ENCODE measurements around the gene C1QTNF2. TPM values are rescaled to one million over a fixed set of nuclear protein-coding genes. Genes with fewer than 3 reads are reported as not detected.

Gene C1QTNF2
- total RNA-seq, 2 experiments from 2014 or later, result not detected

- no peaks in the 10 kb centered on the region for H3K36me3 Mint-ChIP-seq
- ATAC-seq, result no peak
- no peak overlapping the region for H3K27ac Mint-ChIP-seq
- no peaks in the 10 kb centered on the region for H3K9me3 Mint-ChIP-seq (ENCODE audit: low read depth)
- no peak for DNase-seq
- CTCF ChIA-PET, result interaction anchor here (0.8 to 2.4 kb wide), 2 partner anchors 20 to 307 kb away, joined by 3 to 7 read pairs; no protein-coding TSS in a partner anchor
- no peak overlapping the region for H3K4me3 Mint-ChIP-seq
- H3K27me3 Mint-ChIP-seq, result peaks cover 3% of the 10 kb centered on the region
- H3K4me1 Mint-ChIP-seq, result no peaks in the 10 kb centered on the region
Observed at GRCh38 chr5:160324886-160325285, 45.5 kb downstream of the C1QTNF2 start.

- H3K36me3 Mint-ChIP-seq, result no peaks in the 10 kb centered on the region
- H3K27me3 Mint-ChIP-seq, result peaks cover 48% of the 10 kb centered on the region
- H3K27ac Mint-ChIP-seq, result no peak overlapping the region
- peaks cover 7% of the 10 kb centered on the region for H3K4me1 Mint-ChIP-seq
- no peak for ATAC-seq
- no peak for DNase-seq
- CTCF ChIA-PET, result no interaction called here
- H3K9me3 Mint-ChIP-seq (ENCODE audit: low read depth), result no peaks in the 10 kb centered on the region
- H3K4me3 Mint-ChIP-seq, result no peak overlapping the region
Observed at GRCh38 chr5:160318409-160318808, 52.0 kb downstream of the C1QTNF2 start.

DNA sequence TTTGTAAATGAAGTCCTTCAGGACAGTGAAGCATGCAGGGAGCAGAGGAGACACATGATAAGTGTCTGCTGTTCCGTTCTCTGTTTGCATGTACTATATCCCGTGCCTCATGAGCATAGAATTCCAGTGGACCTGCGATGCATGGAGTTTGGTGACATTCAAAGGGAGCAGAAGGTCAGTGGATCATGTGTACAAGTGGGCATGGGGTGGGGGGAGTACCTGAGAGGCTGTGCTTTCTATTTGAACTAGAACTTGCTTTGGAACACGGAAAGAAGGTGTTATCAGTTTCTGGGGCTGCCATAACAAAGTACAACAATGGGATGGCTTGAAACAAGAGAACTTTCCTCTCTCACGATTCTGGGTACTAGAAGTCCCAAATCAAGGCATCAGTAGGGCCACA lies 53.0 kb downstream of the C1QTNF2 start:
- H3K9me3 Mint-ChIP-seq (ENCODE audit: low read depth), result no peaks in the 10 kb centered on the region

GRCh38 chr5:160315968-160316367 lies 54.5 kb downstream of the C1QTNF2 start:
- peaks cover 69% of the 10 kb centered on the region for H3K27me3 Mint-ChIP-seq
- no peaks in the 10 kb centered on the region for H3K36me3 Mint-ChIP-seq
- CTCF ChIA-PET, result no interaction called here
- H3K27ac Mint-ChIP-seq, result no peak overlapping the region
- no peaks in the 10 kb centered on the region for H3K9me3 Mint-ChIP-seq (ENCODE audit: low read depth)
- ATAC-seq (no peak), DNase-seq (no peak)
- peaks cover 16% of the 10 kb centered on the region for H3K4me1 Mint-ChIP-seq
- no peak overlapping the region for H3K4me3 Mint-ChIP-seq

More for the DNA sequence above, 53.0 kb downstream of the C1QTNF2 start:
- Mint-ChIP-seq H3K27me3 (peaks cover 57% of the 10 kb centered on the region), H3K4me3 (no peak overlapping the region), H3K27ac (no peak overlapping the region), H3K4me1 (peaks cover 15% of the 10 kb centered on the region), H3K36me3 (no peaks in the 10 kb centered on the region)
- no peak for DNase-seq
- CTCF ChIA-PET, result no interaction called here
- no peak for ATAC-seq

GRCh38 chr5:160312960-160313727 lies 57.3 kb downstream of the C1QTNF2 start:
- Mint-ChIP-seq H3K4me1 (peaks cover 16% of the 10 kb centered on the region), H3K9me3 (ENCODE audit: low read depth) (no peaks in the 10 kb centered on the region), H3K27me3 (peaks cover 87% of the 10 kb centered on the region), H3K4me3 (peak overlapping the region; percentile 60), H3K27ac (no peak overlapping the region), H3K36me3 (no peaks in the 10 kb centered on the region)
- ATAC-seq, result no peak
- CTCF ChIA-PET, result interaction anchor here (1.0 kb wide), 1 partner anchor 76 kb away, joined by 3 read pairs; no protein-coding TSS in a partner anchor
- DNase-seq, result no peak

- H3K27ac Mint-ChIP-seq, result no peak within 1 kb of the TSS
- peaks cover 85% of the 10 kb centered on the region for H3K27me3 Mint-ChIP-seq
- peak; percentile 45 for ATAC-seq
- H3K9me3 Mint-ChIP-seq (ENCODE audit: low read depth), result no peaks in the 10 kb centered on the region
- CTCF ChIA-PET, result no interaction called here
- no peak for DNase-seq
- no peaks in the 10 kb centered on the region for H3K36me3 Mint-ChIP-seq
- H3K4me3 Mint-ChIP-seq, result peak within 1 kb of the TSS; percentile 60
- H3K4me1 Mint-ChIP-seq, result peaks cover 16% of the 10 kb centered on the region
Observed at GRCh38 chr5:160312134-160312959, 58.1 kb downstream of the C1QTNF2 start, which contains the start of gene CCNJL. Gene CCNJL, minus strand, starts transcription at chr5:160312564. Its CDS starts 641 bp downstream, at chr5:160311923.

GRCh38 chr5:160311491-160312133 lies 58.8 kb downstream of the C1QTNF2 start:
- no peaks in the 10 kb centered on the region for H3K36me3 Mint-ChIP-seq
- ATAC-seq (peak; percentile 16), DNase-seq (no peak)
- H3K9me3 Mint-ChIP-seq (ENCODE audit: low read depth), result no peaks in the 10 kb centered on the region
- H3K27ac Mint-ChIP-seq, result no peak overlapping the region
- H3K4me3 Mint-ChIP-seq, result peak overlapping the region; percentile 13
- CTCF ChIA-PET, result no interaction called here
- peaks cover 85% of the 10 kb centered on the region for H3K27me3 Mint-ChIP-seq
- peaks cover 16% of the 10 kb centered on the region for H3K4me1 Mint-ChIP-seq

- Mint-ChIP-seq H3K4me3 (no peak overlapping the region), H3K4me1 (peaks cover 10% of the 10 kb centered on the region), H3K27ac (no peak overlapping the region), H3K36me3 (no peaks in the 10 kb centered on the region), H3K27me3 (peaks cover 80% of the 10 kb centered on the region), H3K9me3 (ENCODE audit: low read depth) (no peaks in the 10 kb centered on the region)
- ATAC-seq (no peak), DNase-seq (no peak)
- CTCF ChIA-PET, result no interaction called here
Observed at GRCh38 chr5:160310552-160311295, 59.7 kb downstream of the C1QTNF2 start.

GRCh38 chr5:160310140-160310539 lies 60.3 kb downstream of the C1QTNF2 start:
- CTCF ChIA-PET, result no interaction called here
- Mint-ChIP-seq H3K4me3 (no peak overlapping the region), H3K4me1 (peaks cover 9% of the 10 kb centered on the region), H3K27ac (no peak overlapping the region), H3K27me3 (peaks cover 79% of the 10 kb centered on the region), H3K36me3 (no peaks in the 10 kb centered on the region), H3K9me3 (ENCODE audit: low read depth) (no peaks in the 10 kb centered on the region)
- no peak for DNase-seq
- no peak for ATAC-seq

DNA sequence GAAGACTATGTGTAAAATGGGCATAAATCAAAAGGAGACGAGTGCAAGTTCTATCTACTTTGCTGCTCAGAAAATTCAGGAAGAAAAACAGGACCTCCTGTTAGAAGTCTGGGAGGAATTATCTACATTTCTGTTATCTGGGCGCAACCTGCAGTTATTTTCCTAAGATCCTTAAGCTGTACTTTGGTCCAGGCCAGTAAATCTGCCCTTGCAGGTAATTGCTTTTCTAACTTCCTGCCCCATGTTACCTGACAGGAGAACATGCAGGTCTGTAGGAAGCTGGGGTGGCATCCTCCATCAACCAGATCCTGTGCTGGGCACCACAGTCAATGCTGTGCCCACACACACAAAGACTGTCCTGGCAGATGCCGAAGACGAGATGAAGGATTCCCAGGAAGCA lies 63.7 kb downstream of the C1QTNF2 start:
- DNase-seq (no peak), ATAC-seq (no peak)
- Mint-ChIP-seq H3K4me1 (peaks cover 1% of the 10 kb centered on the region), H3K4me3 (no peak overlapping the region), H3K27me3 (peaks cover 59% of the 10 kb centered on the region), H3K36me3 (no peaks in the 10 kb centered on the region), H3K9me3 (ENCODE audit: low read depth) (no peaks in the 10 kb centered on the region), H3K27ac (no peak overlapping the region)
- CTCF ChIA-PET, result no interaction called here

DNA sequence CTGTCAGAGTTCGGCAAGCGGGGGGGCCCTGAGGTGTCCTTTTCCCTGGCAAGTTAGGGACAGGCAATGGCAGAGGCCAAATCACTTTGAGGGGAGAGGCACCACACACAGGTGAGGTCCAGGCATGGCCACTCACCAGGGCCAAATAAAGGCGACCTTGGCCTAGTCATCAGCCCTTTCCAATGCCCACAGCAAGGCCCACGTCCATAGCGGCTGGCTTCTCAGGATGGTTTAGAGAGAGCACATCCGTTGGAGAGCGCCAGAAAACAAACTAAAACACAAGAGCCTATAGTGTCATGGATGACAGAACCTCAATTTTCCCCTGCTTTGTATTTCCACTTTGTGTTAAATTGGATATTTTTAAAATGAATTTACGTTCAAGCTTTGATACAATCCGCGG lies 65.1 kb downstream of the C1QTNF2 start:
- CTCF ChIA-PET, result no interaction called here
- no peaks in the 10 kb centered on the region for H3K9me3 Mint-ChIP-seq (ENCODE audit: low read depth)
- H3K27me3 Mint-ChIP-seq, result peaks cover 49% of the 10 kb centered on the region
- H3K36me3 Mint-ChIP-seq, result no peaks in the 10 kb centered on the region
- no peak overlapping the region for H3K27ac Mint-ChIP-seq
- ATAC-seq (no peak), DNase-seq (no peak)
- no peaks in the 10 kb centered on the region for H3K4me1 Mint-ChIP-seq
- no peak overlapping the region for H3K4me3 Mint-ChIP-seq

DNA sequence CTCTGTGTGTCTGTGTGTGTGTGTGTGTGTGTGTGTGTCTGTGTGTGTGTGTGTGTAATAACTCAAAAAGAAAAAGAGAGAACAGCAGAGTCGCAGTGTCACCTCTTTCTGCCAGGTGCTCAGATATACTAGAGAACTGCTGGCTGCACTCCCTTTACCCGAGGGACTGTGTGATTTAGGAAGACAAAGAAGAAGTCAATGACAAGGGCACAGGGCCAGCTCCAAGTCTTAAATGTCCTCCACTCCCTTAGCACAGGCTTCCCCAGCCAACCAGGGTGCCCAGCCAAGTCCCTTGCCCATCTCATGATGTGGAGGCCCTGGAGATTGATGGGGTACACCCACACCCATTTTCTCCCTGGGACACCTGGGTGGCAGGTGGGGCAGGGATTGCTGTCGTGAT lies 66.7 kb downstream of the C1QTNF2 start:
- no peak overlapping the region for H3K27ac Mint-ChIP-seq
- no peak overlapping the region for H3K4me3 Mint-ChIP-seq
- H3K4me1 Mint-ChIP-seq, result no peaks in the 10 kb centered on the region
- peaks cover 35% of the 10 kb centered on the region for H3K27me3 Mint-ChIP-seq
- DNase-seq (no peak), ATAC-seq (no peak)
- CTCF ChIA-PET, result no interaction called here
- no peaks in the 10 kb centered on the region for H3K9me3 Mint-ChIP-seq (ENCODE audit: low read depth)
- H3K36me3 Mint-ChIP-seq, result no peaks in the 10 kb centered on the region

- Mint-ChIP-seq H3K36me3 (no peaks in the 10 kb centered on the region), H3K4me1 (no peaks in the 10 kb centered on the region), H3K27me3 (peaks cover 9% of the 10 kb centered on the region), H3K4me3 (no peak overlapping the region), H3K27ac (no peak overlapping the region), H3K9me3 (ENCODE audit: low read depth) (no peaks in the 10 kb centered on the region)
- CTCF ChIA-PET, result no interaction called here
- ATAC-seq (no peak), DNase-seq (no peak)
Observed at GRCh38 chr5:160298189-160298588, 72.2 kb downstream of the C1QTNF2 start.

All from activated CD8-positive, alpha-beta memory T cell treated with anti-CD3 and anti-CD28 coated beads, Interleukin-2, amount 10 ng/mL, durations not matched to agents 7 days and 5 days (primary cell).